Neuronal stem cell (in vitro differentiated cells): ENCODE data around the gene CPAMD8.
"Not testable (repeated sequence)": the region's sequence is repeated elsewhere in the genome, so short reads cannot be mapped to it uniquely, and the experiment has no call there.

Experiments
- DNase-seq: peaks from one replicate; pipeline ENCODE4 v3.0.0-alpha.2; 2013; ENCODE audit warnings: low spot score
- H2AFZ ChIP-seq: one replicate; pipeline ENCODE4 v1.6.1; 2013; ENCODE audit warnings: mild to moderate bottlenecking, low read length, inconsistent platforms
- H2AK5ac ChIP-seq: 2 replicates; pipeline ENCODE4 v1.6.1; 2013; ENCODE audit warnings: low read depth, mild to moderate bottlenecking, inconsistent platforms, low read length, moderate library complexity, mixed read lengths
- H2BK120ac ChIP-seq: 2 replicates; pipeline ENCODE4 v1.6.1; 2013; ENCODE audit warnings: low read depth, mild to moderate bottlenecking, inconsistent platforms, low read length, moderate library complexity, mixed read lengths
- H2BK12ac ChIP-seq: one replicate; pipeline ENCODE4 v1.6.1; 2013; ENCODE audit warnings: low read length, inconsistent platforms
- H2BK15ac ChIP-seq: 2 replicates; pipeline ENCODE4 v1.6.1; 2013; ENCODE audit warnings: mild to moderate bottlenecking, low read length, inconsistent platforms, mixed read lengths
- H2BK5ac ChIP-seq: one replicate; pipeline ENCODE4 v1.6.1; 2013; ENCODE audit warnings: inconsistent platforms, mild to moderate bottlenecking, low read length, moderate library complexity
- H3K14ac ChIP-seq: one replicate; pipeline ENCODE4 v1.6.1; 2013; ENCODE audit warnings: low read length, inconsistent platforms
- H3K18ac ChIP-seq: 2 replicates; pipeline ENCODE4 v1.6.1; 2013; ENCODE audit warnings: low read length, inconsistent platforms
- H3K23ac ChIP-seq: 2 replicates; pipeline ENCODE4 v1.6.1; 2013; ENCODE audit warnings: low read depth, mild to moderate bottlenecking, mixed read lengths, low read length, inconsistent platforms; ENCODE audit not compliant: poor library complexity
- H3K27ac ChIP-seq: replicated peaks from 3 replicates; pipeline ENCODE4 v1.5.1; 2013; ENCODE audit warnings: low read length, inconsistent platforms
- H3K27me3 ChIP-seq, 3 experiments: 2 replicates each; pipeline ENCODE4 v1.6.1; 2013; ENCODE audit warnings: low read length in 3 of 3, mild to moderate bottlenecking in 2 of 3, inconsistent platforms in 1 of 3, low read depth in 1 of 3, mixed read lengths in 1 of 3, moderate library complexity in 1 of 3; ENCODE audit not compliant: control insufficient read depth in 3 of 3, insufficient read depth in 3 of 3
- H3K36me3 ChIP-seq, 2 donors: replicated peaks in 1 of 2; 2 replicates each; pipeline ENCODE4 v1.6.1; 2013; ENCODE audit warnings: low read length in 2 of 2; ENCODE audit not compliant: control insufficient read depth in 2 of 2, insufficient read depth in 2 of 2
- H3K4ac ChIP-seq: 2 replicates; pipeline ENCODE4 v1.6.1; 2013; ENCODE audit warnings: inconsistent platforms, mild to moderate bottlenecking, low read length, moderate library complexity
- H3K4me1 ChIP-seq, 2 donors: 1 replicate in 1 of 2; 2 replicates in 1 of 2; pipeline ENCODE4 v1.6.1; 2013; ENCODE audit warnings: low read length in 2 of 2, low read depth in 1 of 2; ENCODE audit not compliant: control insufficient read depth in 2 of 2, insufficient read depth in 1 of 2
- H3K4me2 ChIP-seq: one replicate; pipeline ENCODE4 v1.6.1; 2013; ENCODE audit warnings: mild to moderate bottlenecking, low read length, inconsistent platforms; ENCODE audit not compliant: insufficient read depth, poor library complexity, severe bottlenecking
- H3K4me3 ChIP-seq, 2 donors: 2 replicates each; pipeline ENCODE4 v1.5.1; 2013; ENCODE audit warnings: low read length in 2 of 2, mild to moderate bottlenecking in 2 of 2, inconsistent platforms in 1 of 2, moderate library complexity in 1 of 2
- H3K79me1 ChIP-seq: one replicate; pipeline ENCODE4 v1.6.1; 2013; ENCODE audit warnings: low read depth, mild to moderate bottlenecking, inconsistent platforms, low read length, moderate library complexity
- H3K9ac ChIP-seq: one replicate; pipeline ENCODE4 v1.6.1; 2013; ENCODE audit warnings: mild to moderate bottlenecking, low read depth, low read length, inconsistent platforms; ENCODE audit not compliant: poor library complexity
- H3K9me3 ChIP-seq, 2 donors: replicated peaks in 1 of 2; 2 replicates each; pipeline versions ENCODE3 to v1.6.1; 2013; ENCODE audit warnings: low read length in 2 of 2, mild to moderate bottlenecking in 2 of 2, inconsistent platforms in 1 of 2, low read depth in 1 of 2, mixed read lengths in 1 of 2, moderate library complexity in 1 of 2; ENCODE audit not compliant: control insufficient read depth in 2 of 2, insufficient read depth in 1 of 2
- H4K8ac ChIP-seq: one replicate; pipeline ENCODE4 v1.6.1; 2013; ENCODE audit warnings: low read depth, mild to moderate bottlenecking, inconsistent platforms, low read length, moderate library complexity
- H4K91ac ChIP-seq: one replicate; pipeline ENCODE4 v1.6.1; 2013; ENCODE audit warnings: low read length, low read depth, mild to moderate bottlenecking, inconsistent platforms; ENCODE audit not compliant: poor library complexity
- WGBS, 2 donors: extraction: QIAGEN DNeasy Blood & Tissue Kit; methylation state at CpG; one replicate each; pipeline ENCODE4 v1.1.7; 2013; ENCODE audit warnings: missing lambda C conversion rate in 2 of 2, mixed read lengths in 1 of 2; ENCODE audit not compliant: insufficient read length in 2 of 2, insufficient replicate concordance in 1 of 2; ENCODE audit errors: extremely low coverage in 2 of 2; 5-methylcytosine and 5-hydroxymethylcytosine counted together

The CPAMD8 gene

GRCh38 chr19:16976446-16976845 lies 50.2 kb downstream of the CPAMD8 start:
- Histone ChIP-seq H3K14ac (no peak overlapping the region), H3K36me3 (peaks cover 8 to 15% of the 10 kb centered on the region in 2 donors), H3K9ac (peak overlapping the region; percentile 9), H2BK120ac (no peak overlapping the region), H2BK15ac (no peak overlapping the region), H2AK5ac (no peak overlapping the region), H3K18ac (no peak overlapping the region), H4K8ac (no peak overlapping the region), H4K91ac (no peak overlapping the region), H2AFZ (no peak overlapping the region), H3K4me2 (no peak overlapping the region), H3K4me3 (no peak overlapping the region), H3K27me3 (no peaks in the 10 kb centered on the region), H3K4me1 (no peaks in the 10 kb centered on the region), H3K9me3 (peaks cover 0 to 4% of the 10 kb centered on the region in 2 donors), H2BK5ac (no peak overlapping the region), H3K4ac (no peak overlapping the region), H3K27ac (no peak overlapping the region), H3K79me1 (no peaks in the 10 kb centered on the region), H3K23ac (no peak overlapping the region), H2BK12ac (no peak overlapping the region)
- no peak for DNase-seq
- WGBS, 2 donors, result no CpG with 5 or more reads among the region's 5 CpGs

- no peak overlapping the region for H3K4me2 ChIP-seq
- H3K27ac ChIP-seq, result no peak overlapping the region
- no peaks in the 10 kb centered on the region for H3K4me1 ChIP-seq
- no peak overlapping the region for H4K91ac ChIP-seq
- no peak overlapping the region for H3K4ac ChIP-seq
- no peak overlapping the region for H2BK120ac ChIP-seq
- H2BK12ac ChIP-seq, result no peak overlapping the region
- no peak for DNase-seq
- no peak overlapping the region for H2BK15ac ChIP-seq
- H3K14ac ChIP-seq, result no peak overlapping the region
- H3K79me1 ChIP-seq, result no peaks in the 10 kb centered on the region
- no peak overlapping the region for H4K8ac ChIP-seq
- H3K18ac ChIP-seq, result no peak overlapping the region
- H3K27me3 ChIP-seq, result no peaks in the 10 kb centered on the region
- H3K23ac ChIP-seq, result no peak overlapping the region
- H2BK5ac ChIP-seq, result no peak overlapping the region
- no peak overlapping the region for H2AFZ ChIP-seq
- H3K36me3 ChIP-seq, result peaks cover 15 to 21% of the 10 kb centered on the region in 2 donors
- H3K9ac ChIP-seq, result no peak overlapping the region
- no peak overlapping the region for H2AK5ac ChIP-seq
- H3K9me3 ChIP-seq, result peaks cover 10 to 11% of the 10 kb centered on the region in 2 donors
- WGBS, 2 donors, result no CpG with 5 or more reads among the region's 8 CpGs
- no peak overlapping the region for H3K4me3 ChIP-seq
Measured at GRCh38 chr19:16970821-16971220, 55.8 kb downstream of the CPAMD8 start.

GRCh38 chr19:16969135-16969534 lies 57.5 kb downstream of the CPAMD8 start:
- Histone ChIP-seq H3K27me3 (no peaks in the 10 kb centered on the region), H3K4me3 (peak overlapping the region in 1 of 2 donors; percentile 66), H2BK12ac (no peak overlapping the region), H4K91ac (no peak overlapping the region), H4K8ac (no peak overlapping the region), H2AFZ (no peak overlapping the region), H3K9me3 (peaks cover 10 to 11% of the 10 kb centered on the region in 2 donors), H3K4me2 (no peak overlapping the region), H2BK5ac (no peak overlapping the region), H3K4ac (no peak overlapping the region), H3K18ac (no peak overlapping the region), H3K4me1 (no peaks in the 10 kb centered on the region), H3K14ac (no peak overlapping the region), H3K27ac (no peak overlapping the region), H3K36me3 (peaks cover 13 to 14% of the 10 kb centered on the region in 2 donors), H2AK5ac (no peak overlapping the region), H2BK15ac (no peak overlapping the region), H3K79me1 (no peaks in the 10 kb centered on the region), H3K9ac (no peak overlapping the region), H3K23ac (no peak overlapping the region), H2BK120ac (no peak overlapping the region)
- WGBS, 2 donors, result no CpG with 5 or more reads among the region's 1 CpG
- DNase-seq, result no peak

- H2AK5ac ChIP-seq, H3K4me2 ChIP-seq, H3K4ac ChIP-seq, H3K9me3 ChIP-seq, H3K18ac ChIP-seq, H3K36me3 ChIP-seq, H4K91ac ChIP-seq, H3K9ac ChIP-seq, H3K14ac ChIP-seq, H4K8ac ChIP-seq, H3K27me3 ChIP-seq, H2BK15ac ChIP-seq, H3K79me1 ChIP-seq, H3K27ac ChIP-seq, H2BK5ac ChIP-seq, H3K4me1 ChIP-seq, H2BK12ac ChIP-seq, H2BK120ac ChIP-seq, H3K23ac ChIP-seq, H3K4me3 ChIP-seq: not testable (repeated sequence)
- WGBS, 2 donors, result no CpG with 5 or more reads among the region's 20 CpGs
- peak overlapping the region; percentile 86 for H2AFZ ChIP-seq
- DNase-seq, result peak; percentile 18
Measured at GRCh38 chr19:16960996-16961822, 65.4 kb downstream of the CPAMD8 start.
